ENCODE results near the gene DDX18.
"Not testable (repeated sequence)": the region's sequence is repeated elsewhere in the genome, so short reads cannot be mapped to it uniquely, and the experiment has no call there.

The DDX18 gene

DNA sequence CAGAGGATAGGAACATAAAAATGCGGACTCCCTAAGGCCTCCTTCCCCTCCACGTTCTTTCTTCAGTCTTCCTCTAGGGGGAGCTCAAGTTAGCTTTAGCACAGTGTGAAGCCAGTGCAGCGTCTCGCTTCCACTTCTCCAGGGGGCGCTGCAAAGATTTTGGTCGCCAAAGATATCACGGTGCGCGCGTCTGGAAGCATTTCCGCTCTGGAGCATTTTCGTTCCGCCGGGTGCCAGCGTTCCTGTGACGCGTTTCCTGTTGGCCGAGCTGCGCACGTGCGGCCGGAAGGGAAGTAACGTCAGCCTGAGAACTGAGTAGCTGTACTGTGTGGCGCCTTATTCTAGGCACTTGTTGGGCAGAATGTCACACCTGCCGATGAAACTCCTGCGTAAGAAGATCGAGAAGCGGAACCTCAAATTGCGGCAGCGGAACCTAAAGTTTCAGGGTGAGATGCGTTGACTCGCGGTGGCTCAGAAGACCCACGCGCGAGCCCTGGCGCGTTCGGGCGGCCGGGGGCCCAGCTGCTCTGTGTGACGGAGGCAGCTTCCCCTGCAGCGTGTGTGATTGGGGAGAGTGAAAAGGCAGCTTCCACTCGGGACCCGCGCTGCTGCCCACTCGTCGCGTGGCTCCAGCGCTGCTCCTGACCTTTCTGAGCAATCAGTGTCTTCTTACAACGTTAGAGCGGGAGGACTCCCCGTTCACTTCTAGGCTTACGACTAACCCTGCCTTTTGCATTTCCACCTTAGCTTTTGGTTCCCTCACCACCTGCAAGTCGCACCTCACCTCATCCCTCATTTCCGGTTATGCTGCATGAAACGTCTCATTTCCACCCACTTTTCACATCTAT is at the start of gene DDX18:
TSS of gene DDX18 (plus strand) at position 275 of the 848 bp plus-strand sequence. CDS start at position 362, 87 bp downstream.
- peak; percentile 92 to 95 for DNase-seq (ENCODE audit: low read depth in 2 of 2)

DNA sequence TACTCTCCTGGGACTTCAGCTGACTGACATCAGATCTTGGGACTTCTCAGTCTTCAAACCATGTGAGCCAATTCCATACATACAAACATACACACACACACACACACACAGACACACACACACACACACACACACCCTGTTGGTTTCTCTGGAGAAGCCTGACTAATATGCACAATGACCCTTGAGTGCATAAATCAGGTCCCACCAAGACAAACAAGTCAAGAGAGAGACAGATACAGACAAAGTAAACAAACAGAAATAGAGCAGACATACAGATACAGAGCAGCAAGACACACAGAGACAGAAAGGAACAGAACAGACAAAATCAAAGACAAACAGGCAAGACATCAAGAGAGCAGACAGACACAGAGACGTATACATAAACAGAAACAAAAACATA is 43.8 kb upstream of the DDX18 start:
- DNase-seq (ENCODE audit: low read depth in 2 of 2) = no peak

GRCh38 chr2:117771969-117772630 is 42.4 kb upstream of the DDX18 start:
- no peak for DNase-seq (ENCODE audit: low read depth in 2 of 2)

- DNase-seq (ENCODE audit: low read depth in 2 of 2) = no peak
Measured at GRCh38 chr2:117774716-117775115, 39.8 kb upstream of the DDX18 start.

DNA sequence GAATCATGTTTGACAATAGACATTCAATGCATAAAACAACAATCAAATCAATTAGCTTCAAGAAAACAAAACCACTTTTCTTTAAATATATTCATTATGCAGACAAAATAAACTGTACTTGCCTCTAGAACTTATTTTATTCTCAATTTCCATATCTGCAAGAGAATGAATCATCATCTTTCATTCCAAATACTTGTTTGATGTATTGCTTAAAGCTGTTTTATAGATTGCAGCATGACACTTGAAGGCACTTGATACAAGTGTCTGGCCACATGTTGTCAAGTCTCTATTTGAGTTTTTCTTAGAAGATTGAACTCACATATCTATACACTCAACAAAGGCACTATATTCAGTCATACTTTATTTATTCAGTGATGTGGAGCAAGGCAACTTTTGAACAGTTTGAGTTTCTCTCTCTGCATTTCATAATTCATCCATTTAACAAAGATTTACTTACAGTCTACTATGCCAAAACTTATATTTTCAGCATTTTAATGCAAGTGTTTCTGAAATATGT is 38.7 kb upstream of the DDX18 start:
- DNase-seq (ENCODE audit: low read depth in 2 of 2) = no peak

DNA sequence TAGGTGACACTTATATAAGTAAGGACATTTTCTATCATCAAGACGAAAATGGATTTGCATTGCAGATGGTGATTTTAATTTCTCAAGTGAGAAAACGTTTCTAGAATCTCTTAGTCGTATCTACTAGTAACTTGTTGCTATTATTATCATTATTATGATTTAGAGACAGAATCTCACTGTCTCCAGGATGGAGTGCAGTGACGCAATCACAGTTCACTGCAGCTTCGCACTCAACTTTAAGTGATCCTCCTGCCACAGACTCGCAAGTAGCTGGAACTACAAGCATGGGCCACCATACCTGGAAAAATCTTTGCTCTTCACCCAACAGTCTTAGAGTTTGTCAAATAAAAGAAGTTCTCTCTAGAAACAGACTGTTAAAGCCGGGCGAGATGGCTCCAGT is 37.6 kb upstream of the DDX18 start:
- DNase-seq (ENCODE audit: low read depth in 2 of 2) = no peak

DNA sequence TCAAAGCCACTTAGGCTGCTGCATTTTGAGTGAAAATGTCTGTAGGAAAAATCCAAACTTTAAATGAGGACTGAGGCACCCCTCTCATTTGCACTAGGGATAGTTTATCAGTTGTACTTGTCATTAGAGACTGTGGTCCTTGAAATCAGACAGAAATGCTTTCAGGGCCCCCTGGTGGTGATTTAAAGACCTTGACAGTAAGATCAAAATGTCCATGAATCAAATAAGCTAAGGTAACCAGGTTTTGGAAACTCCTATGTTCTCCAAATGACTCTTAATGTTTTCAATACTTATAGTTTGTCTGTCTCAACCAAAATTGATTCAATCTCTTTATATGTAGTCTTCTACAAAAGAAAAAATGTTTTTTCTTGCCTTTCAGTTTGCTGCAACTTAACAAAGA is 28.8 kb upstream of the DDX18 start:
- DNase-seq (ENCODE audit: low read depth in 2 of 2) = no peak

- no peak for DNase-seq (ENCODE audit: low read depth in 2 of 2)
Measured at GRCh38 chr2:117786520-117786919, 28.0 kb upstream of the DDX18 start.

DNA sequence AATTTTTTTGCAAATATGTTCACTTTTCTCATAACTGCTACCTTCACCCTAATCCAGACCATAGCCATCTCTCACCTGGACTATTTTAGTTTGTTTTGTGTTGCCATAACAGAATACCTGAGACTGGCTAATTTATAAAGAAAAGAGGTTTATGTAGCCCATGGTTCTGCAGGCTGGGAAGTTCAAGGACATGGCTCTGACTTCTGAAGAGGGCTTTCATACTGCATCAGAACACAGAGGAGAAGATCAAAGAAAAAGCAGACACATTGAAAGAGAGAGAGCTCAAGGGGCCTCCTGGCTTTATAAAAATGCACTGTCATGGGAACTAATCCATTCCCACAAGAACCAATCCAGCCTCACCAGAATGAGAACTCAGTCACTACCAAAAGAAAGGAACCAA is 25.0 kb upstream of the DDX18 start:
- no peak for DNase-seq (ENCODE audit: low read depth in 2 of 2)

- DNase-seq (ENCODE audit: low read depth in 2 of 2) = no peak
Measured at GRCh38 chr2:117794668-117795067, 19.8 kb upstream of the DDX18 start.

GRCh38 chr2:117801826-117802225 is 12.7 kb upstream of the DDX18 start:
- no peak for DNase-seq (ENCODE audit: low read depth in 2 of 2)

DNA sequence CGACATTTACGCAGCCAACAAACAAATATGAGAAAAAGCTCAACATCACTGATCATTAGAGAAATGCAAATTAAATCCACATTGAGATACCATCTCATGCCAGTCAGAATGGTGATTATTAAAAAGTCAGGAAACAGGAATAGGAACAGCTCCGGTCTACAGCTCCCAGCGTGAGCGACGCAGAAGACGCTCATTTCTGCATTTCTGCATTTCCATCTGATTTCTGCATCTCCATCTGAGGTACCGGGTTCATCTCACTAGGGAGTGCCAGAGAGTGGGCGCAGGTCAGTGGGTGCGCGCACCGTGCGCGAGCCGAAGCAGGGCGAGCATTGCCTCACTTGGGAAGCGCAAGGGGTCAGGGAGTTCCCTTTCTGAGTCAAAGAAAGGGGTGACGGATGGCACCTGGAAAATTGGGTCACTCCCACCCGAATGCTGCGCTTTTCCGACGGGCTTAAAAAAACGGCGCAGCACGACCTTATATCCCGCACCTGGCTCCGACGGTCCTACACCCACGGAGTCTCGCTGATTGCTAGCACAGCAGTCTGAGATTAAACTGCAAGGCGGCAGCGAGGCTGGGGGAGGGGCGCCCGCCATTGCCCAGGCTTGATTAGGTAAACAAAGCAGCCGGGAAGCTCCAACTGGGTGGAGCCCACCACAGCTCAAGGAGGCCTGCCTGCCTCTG is 10.7 kb upstream of the DDX18 start:
- not testable (repeated sequence) for DNase-seq (ENCODE audit: low read depth in 2 of 2)

GRCh38 chr2:117812443-117812842 is 2.0 kb upstream of the DDX18 start:
- no peak for DNase-seq (ENCODE audit: low read depth in 2 of 2)

- DNase-seq (ENCODE audit: low read depth in 2 of 2) = no peak
Measured at GRCh38 chr2:117815946-117816345, 1.5 kb downstream of the DDX18 start.

DNA sequence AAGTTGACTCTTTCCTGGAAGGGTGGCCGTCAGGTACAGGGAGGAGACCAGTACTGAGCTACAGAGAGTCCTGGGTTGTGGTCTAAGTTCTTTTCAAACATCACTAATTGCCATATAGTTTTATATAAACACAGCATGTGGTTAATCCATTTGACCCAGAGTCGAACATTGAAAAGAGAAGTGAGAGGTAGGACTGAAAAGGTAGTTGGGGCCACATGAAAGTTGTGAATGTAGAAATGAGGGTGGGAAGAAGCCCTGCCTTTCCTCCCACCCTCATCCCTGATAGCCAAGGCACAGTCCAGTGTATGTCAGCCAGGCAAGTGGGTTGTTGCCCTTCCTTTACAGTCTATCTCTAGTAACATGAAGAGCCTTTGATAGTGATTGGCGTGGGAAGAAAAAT is 4.4 kb downstream of the DDX18 start:
- DNase-seq (ENCODE audit: low read depth in 2 of 2) = no peak

- no peak for DNase-seq (ENCODE audit: low read depth in 2 of 2)
Measured at GRCh38 chr2:117820444-117820843, 6.0 kb downstream of the DDX18 start.

- no peak for DNase-seq (ENCODE audit: low read depth in 2 of 2)
Measured at GRCh38 chr2:117825437-117825836, 10.9 kb downstream of the DDX18 start.

DNA sequence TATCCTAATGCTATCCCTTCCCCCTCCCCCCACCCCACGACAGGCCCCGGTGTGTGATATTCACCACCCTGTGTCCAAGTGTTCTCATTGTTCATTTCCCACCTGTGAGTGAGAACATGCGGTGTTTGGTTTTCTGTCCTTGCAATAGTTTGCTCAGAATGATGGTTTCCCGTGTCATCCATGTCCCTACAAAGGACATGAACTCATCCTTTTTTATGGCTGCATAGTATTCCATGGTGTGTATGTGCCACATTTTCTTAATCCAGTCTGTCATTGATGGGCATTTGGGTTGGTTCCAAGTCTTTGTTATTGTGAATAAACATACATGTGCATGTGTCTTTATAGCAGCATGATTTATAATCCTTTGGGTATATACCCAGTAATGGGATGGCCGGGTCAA is 13.0 kb downstream of the DDX18 start:
- DNase-seq (ENCODE audit: low read depth in 2 of 2) = not testable (repeated sequence)

DNA sequence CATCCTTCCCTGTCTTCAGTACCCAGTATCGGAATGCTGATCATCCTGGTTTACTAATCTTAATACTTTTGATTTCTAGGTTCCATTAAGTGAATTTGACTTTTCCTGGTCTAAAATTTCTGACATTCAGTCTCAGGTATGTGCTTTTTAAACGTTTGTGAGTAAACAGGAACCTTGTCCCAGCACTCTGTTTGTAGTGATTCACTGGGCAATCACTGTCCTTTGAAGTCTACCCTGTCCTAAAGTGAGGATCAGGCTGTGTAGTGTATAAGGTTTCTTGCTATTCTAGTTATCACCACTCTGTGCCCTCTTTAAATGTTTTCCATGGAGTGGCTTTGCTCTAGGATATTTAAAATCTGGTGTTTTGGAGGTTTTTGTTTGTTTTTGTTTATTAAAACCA is 14.4 kb downstream of the DDX18 start:
- no peak for DNase-seq (ENCODE audit: low read depth in 2 of 2)

- DNase-seq (ENCODE audit: low read depth in 2 of 2) = no peak
Measured at GRCh38 chr2:117832332-117832731, 17.8 kb downstream of the DDX18 start.

DNA sequence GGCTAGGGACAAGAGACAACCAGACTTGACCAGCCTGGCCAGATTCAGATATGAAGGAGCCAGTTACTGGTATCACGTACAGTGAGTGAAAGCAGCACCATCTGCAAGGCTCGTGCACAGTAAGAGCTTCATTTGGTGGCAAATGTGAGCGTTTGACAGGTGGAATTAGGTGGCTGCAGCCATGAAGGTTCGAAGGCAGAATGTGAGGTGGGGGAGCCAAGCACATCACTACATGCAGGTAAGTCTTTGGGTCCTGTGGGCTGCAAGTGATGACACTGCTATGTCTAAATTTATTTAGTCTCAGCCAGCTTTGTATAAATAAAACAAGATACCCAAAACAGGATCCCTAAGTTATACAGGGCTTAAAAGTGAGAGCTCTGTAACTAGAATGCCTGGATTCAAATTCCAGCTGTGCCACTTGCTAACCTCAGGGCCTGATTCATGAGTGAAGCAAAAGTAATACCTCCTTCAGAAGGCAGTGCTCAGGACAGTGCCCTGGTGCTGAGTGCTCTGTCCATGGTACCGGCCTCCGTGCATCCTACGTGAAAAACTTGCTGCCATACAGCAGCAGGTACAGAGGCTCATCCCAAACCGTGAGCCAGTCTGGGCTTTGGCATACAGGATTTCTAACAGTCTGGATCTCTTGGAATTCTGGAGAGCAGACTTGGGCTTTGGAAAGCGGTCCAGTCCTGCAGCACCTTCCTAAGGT is 18.6 kb downstream of the DDX18 start:
- no peak for DNase-seq (ENCODE audit: low read depth in 2 of 2)

DNA sequence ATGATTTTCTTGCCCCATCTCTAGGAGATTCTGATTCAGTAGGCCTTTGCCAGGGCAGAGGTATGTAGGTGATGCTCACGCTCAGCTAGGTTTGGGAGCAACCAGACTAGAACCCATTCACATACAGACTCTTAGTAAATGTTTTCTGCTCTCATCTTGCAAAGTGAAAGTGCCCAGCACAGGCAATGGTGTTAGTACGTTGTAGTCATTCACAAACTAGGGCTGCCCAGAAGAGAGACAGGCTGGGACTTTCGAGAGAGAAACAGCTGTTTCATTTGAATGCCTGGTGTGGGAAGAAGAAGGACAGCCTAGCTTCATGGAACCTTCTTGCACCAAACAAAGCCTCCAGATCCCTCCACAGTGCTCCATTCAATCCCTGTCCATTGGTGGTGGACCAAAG is 19.4 kb downstream of the DDX18 start:
- no peak for DNase-seq (ENCODE audit: low read depth in 2 of 2)
